H1 (cell line): ENCODE data around the gene PHTF2. TPM values are rescaled to one million over a fixed set of nuclear protein-coding genes. Genes with fewer than 3 reads are reported as not detected.

ENCODE experiments used
- ASH2L ChIP-seq: fragments of 200-600, 300-600 bp; sonication (generic); IDR thresholded peaks from one replicate; pipeline ENCODE4 v1.7.1; 2017; ENCODE audit warnings: low read length
- BCL11A ChIP-seq, 2 experiments: IDR thresholded peaks; one replicate each; pipeline ENCODE4 v1.6.1; 2011; ENCODE audit warnings: low read depth in 2 of 2, low read length in 2 of 2, mild to moderate bottlenecking in 2 of 2
- EZH2 ChIP-seq: fragments of 200-600 bp; sonication (generic); IDR thresholded peaks from 2 replicates; pipeline ENCODE4 v1.7.1; 2012; ENCODE audit warnings: low read depth, mild to moderate bottlenecking, moderate library complexity, low read length, inconsistent platforms; ENCODE audit not compliant: severe bottlenecking
- KDM1A ChIP-seq: fragments of 200-600, 300-600 bp; sonication (generic); IDR thresholded peaks from 2 replicates; pipeline ENCODE4 v1.7.1; 2016; ENCODE audit warnings: mild to moderate bottlenecking, low read length, borderline replicate concordance
- RBBP5 ChIP-seq: IDR thresholded peaks from 2 replicates; pipeline ENCODE4 v1.7.1; 2012; ENCODE audit warnings: low read depth, mild to moderate bottlenecking, inconsistent platforms, low read length, moderate library complexity, borderline replicate concordance
- RNF2 ChIP-seq: fragments of 200-900, 300-1000 bp; sonication (generic); IDR thresholded peaks from 2 replicates; pipeline ENCODE4 v1.7.1; 2016; ENCODE audit warnings: borderline replicate concordance, low read depth, mild to moderate bottlenecking, antibody characterized with exemption, low read length; ENCODE audit not compliant: poor library complexity, severe bottlenecking; ENCODE audit errors: missing control alignments
- RXRA ChIP-seq: IDR thresholded peaks from 2 replicates; pipeline ENCODE4 v1.6.1; 2011; ENCODE audit warnings: low read depth, mild to moderate bottlenecking, low read length, moderate library complexity; ENCODE audit not compliant: insufficient read depth
- polyA plus RNA-seq, 7 experiments: library from polyadenylated mRNA; depleted of rRNA in 3 of 7; stranded (reverse) in 5 of 7; unstranded in 2 of 7; fragments of >200 nt in 5 of 7; fragments of 200-250 nt in 2 of 7; gene quantifications; 1 replicate in 5 of 7; 2 replicates in 1 of 7; 4 replicates in 1 of 7; pipeline versions ENCODE4 v1.2.1 to v1.2.3, GENCODE V29; 2011 to 2013; ENCODE audit warnings: missing spikeins in 2 of 7, mixed read lengths in 2 of 7
- total RNA-seq: library from RNA; stranded (reverse); fragmentation: NEBNext Ultra II Directional; extraction: Animal tissue kit (Norgen Biotek cat#: 25700); gene quantifications from 2 replicates; pipeline ENCODE4 v1.2.1, GENCODE V29; 2021

Gene PHTF2
- total and polyA plus RNA-seq, 2 of the 8 experiments (the other 6 are each of a cell fraction or from before 2014, with no cell fraction given): 9.0 to 25.4 TPM

DNA sequence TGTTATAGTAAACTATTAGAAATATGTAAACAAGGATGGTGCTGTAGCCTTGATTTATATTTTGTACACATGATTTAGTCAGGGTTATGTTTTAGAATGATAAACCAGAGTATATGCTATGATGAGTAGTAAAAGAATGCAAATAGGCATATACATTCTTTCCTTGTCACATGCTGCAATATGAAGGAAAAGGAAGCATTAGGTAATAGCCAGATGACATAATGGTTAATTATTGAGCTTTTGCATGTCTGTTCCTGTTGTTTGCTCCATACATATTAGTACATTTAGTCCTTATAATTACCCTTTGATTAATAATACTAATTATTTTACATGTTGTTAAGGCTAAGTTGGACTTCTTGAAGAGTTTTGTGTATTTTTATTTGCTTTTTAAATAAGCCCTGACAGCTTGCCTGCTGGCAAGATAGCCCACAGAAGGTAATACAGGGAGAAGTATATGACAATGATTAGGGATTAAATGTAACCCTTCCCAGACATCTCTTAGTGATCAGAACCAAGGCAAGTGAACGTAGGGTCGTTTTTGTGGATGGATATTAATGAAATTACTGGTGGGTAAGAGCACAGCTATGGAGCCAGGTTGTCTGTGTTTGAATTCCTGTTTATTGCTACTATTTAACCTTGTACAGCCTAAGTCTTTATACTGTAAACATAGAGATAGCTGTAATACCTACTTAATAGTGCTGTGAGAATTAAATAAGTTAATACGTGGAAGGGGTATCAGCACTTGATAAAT, 68.4 kb downstream of the PHTF2 start (continued):
- no peak for TF ChIP-seq RNF2
- TF ChIP-seq RBBP5: no peak
- TF ChIP-seq ASH2L: no peak
- no peak for TF ChIP-seq EZH2
- no peak for TF ChIP-seq BCL11A (IDR thresholded peaks at IDR 0.05; ENCODE audit: low read depth in 2 of 2, low read length in 2 of 2)
- no peak for TF ChIP-seq KDM1A
- TF ChIP-seq RXRA: no peak
